OCI-LY1 (cell line): Measurements from ENCODE around the gene LRIG1.

ENCODE experiments used
- CTCF ChIP-seq: fragments of 200-600 bp; sonication (generic), shearing (Covaris generic); IDR thresholded peaks from 2 replicates; pipeline ENCODE4 v1.5.1; 2017; ENCODE audit warnings: mild to moderate bottlenecking, antibody characterized with exemption, low read length, moderate library complexity, mixed read lengths
- EZH2 ChIP-seq: fragments of 200-600 bp; sonication (generic), shearing (Covaris generic); IDR thresholded peaks from 2 replicates; pipeline ENCODE4 v1.8.0; 2017; ENCODE audit warnings: borderline replicate concordance, mixed run types, mild to moderate bottlenecking, antibody characterized with exemption, low read length, moderate library complexity, mixed read lengths

DNA sequence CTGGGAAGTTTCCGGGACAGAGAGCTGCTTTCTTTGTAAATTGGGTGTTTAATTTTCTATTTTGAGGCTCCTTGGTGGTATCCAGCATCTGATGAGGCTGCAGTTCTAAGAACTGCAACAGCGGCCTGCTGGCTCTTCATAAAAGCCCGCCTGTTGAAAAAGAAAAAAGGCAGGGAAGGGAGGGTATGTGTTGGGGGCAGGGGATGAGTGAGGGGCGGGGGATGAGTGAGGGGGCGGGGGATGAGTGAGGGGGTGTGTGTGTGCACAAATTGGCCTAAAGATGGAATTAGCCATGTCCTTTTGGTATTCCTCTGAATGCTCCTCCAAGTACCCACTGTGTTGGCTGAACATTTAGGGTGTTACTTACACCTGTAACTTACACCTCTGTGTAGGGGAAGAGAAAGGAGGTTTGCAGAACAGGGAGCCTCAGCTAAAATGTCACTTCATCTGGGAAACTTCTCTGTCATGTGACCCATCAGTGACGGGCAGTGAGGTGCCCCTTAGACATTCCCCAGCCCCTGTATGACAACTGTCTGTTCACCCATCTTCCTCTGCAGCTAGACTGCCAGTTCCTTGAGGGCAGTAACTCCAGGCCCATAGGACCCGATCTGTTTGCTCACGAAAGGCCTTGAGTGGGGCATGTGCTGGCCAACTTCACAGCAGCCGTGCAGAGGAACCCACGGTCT lies 57.6 kb downstream of the LRIG1 start:
- TF ChIP-seq EZH2 (no peak), CTCF (no peak)
